Transverse colon (tissue), 3 donors: Measurements from ENCODE around the gene ZYX.

Experiments
- POLR2A ChIP-seq: fragments of 450-650 bp; IDR thresholded peaks from one replicate; pipeline ENCODE4 v1.6.1; 2016; ENCODE audit warnings: antibody characterized with exemption, mild to moderate bottlenecking, moderate library complexity
- TF ChIP-seq, protein P1 (sequence below), 5 experiments: fragments of 200-600 bp in 3 of 5; fragments of 450-650 bp in 2 of 5; sonication (generic) in 3 of 5; IDR thresholded peaks; 1 replicate in 2 of 5; 2 replicates in 3 of 5; pipeline ENCODE4 v1.5.1; 2016 to 2017; ENCODE audit warnings: antibody characterized with exemption in 5 of 5, inconsistent platforms in 3 of 5, mild to moderate bottlenecking in 2 of 5, moderate library complexity in 1 of 5

DNA sequence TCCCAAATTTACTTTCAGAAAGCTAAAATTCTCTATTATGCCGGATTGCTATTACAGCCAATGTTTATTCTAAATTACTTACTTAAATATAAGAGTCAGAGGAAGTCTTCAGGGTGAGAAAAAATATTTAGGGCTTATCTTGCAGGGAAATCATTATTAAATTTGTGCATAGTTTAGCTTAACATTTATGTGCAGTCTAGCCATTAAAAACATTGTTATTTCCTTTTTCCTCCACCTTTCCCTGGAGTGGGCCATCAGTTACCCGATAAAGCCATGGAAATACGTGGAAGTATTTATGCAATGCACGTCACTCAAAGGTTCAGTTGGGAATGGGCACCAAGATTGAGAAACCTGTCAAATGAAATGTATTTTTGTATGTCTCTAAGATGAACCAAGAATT, 52.6 kb downstream of the ZYX start:
- TF ChIP-seq POLR2A: no peak
- TF ChIP-seq, protein P1, sequence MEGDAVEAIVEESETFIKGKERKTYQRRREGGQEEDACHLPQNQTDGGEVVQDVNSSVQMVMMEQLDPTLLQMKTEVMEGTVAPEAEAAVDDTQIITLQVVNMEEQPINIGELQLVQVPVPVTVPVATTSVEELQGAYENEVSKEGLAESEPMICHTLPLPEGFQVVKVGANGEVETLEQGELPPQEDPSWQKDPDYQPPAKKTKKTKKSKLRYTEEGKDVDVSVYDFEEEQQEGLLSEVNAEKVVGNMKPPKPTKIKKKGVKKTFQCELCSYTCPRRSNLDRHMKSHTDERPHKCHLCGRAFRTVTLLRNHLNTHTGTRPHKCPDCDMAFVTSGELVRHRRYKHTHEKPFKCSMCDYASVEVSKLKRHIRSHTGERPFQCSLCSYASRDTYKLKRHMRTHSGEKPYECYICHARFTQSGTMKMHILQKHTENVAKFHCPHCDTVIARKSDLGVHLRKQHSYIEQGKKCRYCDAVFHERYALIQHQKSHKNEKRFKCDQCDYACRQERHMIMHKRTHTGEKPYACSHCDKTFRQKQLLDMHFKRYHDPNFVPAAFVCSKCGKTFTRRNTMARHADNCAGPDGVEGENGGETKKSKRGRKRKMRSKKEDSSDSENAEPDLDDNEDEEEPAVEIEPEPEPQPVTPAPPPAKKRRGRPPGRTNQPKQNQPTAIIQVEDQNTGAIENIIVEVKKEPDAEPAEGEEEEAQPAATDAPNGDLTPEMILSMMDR (IDR thresholded peaks at IDR 0.05): no peak
